RPMI7951 (cell line): Measurements from ENCODE around the gene STRN3. TPM values are rescaled to one million over a fixed set of nuclear protein-coding genes. Genes with fewer than 3 reads are reported as not detected.
A peak's percentile ranks its signal among the peaks of the same experiment; 100 is the strongest.
"Not testable (repeated sequence)": the region's sequence is repeated elsewhere in the genome, so short reads cannot be mapped to it uniquely, and the experiment has no call there.

ENCODE experiments used
- DNase-seq: peaks from one replicate; pipeline ENCODE4 v3.0.0-alpha.2; 2012; ENCODE audit warnings: low read depth
- total RNA-seq: library from RNA; depleted of rRNA; stranded (reverse); fragments of >200 nt; shearing (Covaris generic); gene quantifications from 2 replicates; pipeline ENCODE4 v1.2.3, GENCODE V29; 2014

STRN3 gene
- total RNA-seq, 1 experiment from 2014 or later: 28.0 TPM

GRCh38 chr14:30908826-30909225, 117.4 kb downstream of the STRN3 start:
- no peak for DNase-seq

- DNase-seq: no peak
Measured at GRCh38 chr14:30907659-30908057, 118.5 kb downstream of the STRN3 start.

GRCh38 chr14:30906752-30907658, 119.2 kb downstream of the STRN3 start:
- peak; percentile 11 for DNase-seq

- no peak for DNase-seq
Measured at GRCh38 chr14:30903285-30904124, 122.7 kb downstream of the STRN3 start.

- DNase-seq: not testable (repeated sequence)
Measured at GRCh38 chr14:30897121-30897520, 129.1 kb downstream of the STRN3 start.

- no peak for DNase-seq
Measured at GRCh38 chr14:30896435-30896834, 129.7 kb downstream of the STRN3 start.

- DNase-seq: no peak
Measured at GRCh38 chr14:30894923-30895515, 131.2 kb downstream of the STRN3 start.

- DNase-seq: no peak
Measured at GRCh38 chr14:30893819-30894218, 132.4 kb downstream of the STRN3 start.

- no peak for DNase-seq
Measured at GRCh38 chr14:30889244-30889594, 137.0 kb downstream of the STRN3 start.

GRCh38 chr14:30888480-30889243, 137.5 kb downstream of the STRN3 start:
- DNase-seq: no peak

GRCh38 chr14:30885840-30886740, 140.1 kb downstream of the STRN3 start:
- DNase-seq: no peak

- DNase-seq: no peak
Measured at GRCh38 chr14:30884901-30885300, 141.3 kb downstream of the STRN3 start.

- DNase-seq: no peak
Measured at GRCh38 chr14:30883508-30884294, 142.5 kb downstream of the STRN3 start.

GRCh38 chr14:30882431-30882830, 143.7 kb downstream of the STRN3 start:
- DNase-seq: no peak

GRCh38 chr14:30876692-30877091, 149.5 kb downstream of the STRN3 start:
- no peak for DNase-seq

GRCh38 chr14:30875788-30876053, 150.5 kb downstream of the STRN3 start:
- DNase-seq: no peak

- DNase-seq: no peak
Measured at GRCh38 chr14:30874999-30875787, 151.0 kb downstream of the STRN3 start.

GRCh38 chr14:30874120-30874998, 151.8 kb downstream of the STRN3 start, which contains the start of gene COCH:
Gene COCH, plus strand, starts transcription at chr14:30874559. Its CDS starts 380 bp downstream, at chr14:30874939.
- DNase-seq: no peak
